BLaER1 treated with 17β-estradiol and CSF1 and Interleukin-3, amounts not matched to agents 10 nM and 100 nM (cell line): ENCODE data around the gene NOL4L.

Experiments
- H3K27ac ChIP-seq, 11 experiments: shearing (Covaris generic); formaldehyde crosslinking; 2 replicates each; pipeline ENCODE4 v1.8.1; 2022
- H3K27me3 ChIP-seq, 11 experiments: shearing (Covaris generic); formaldehyde crosslinking; 2 replicates each; pipeline ENCODE4 v1.8.1; 2022
- H3K36me3 ChIP-seq, 11 experiments: shearing (Covaris generic); formaldehyde crosslinking; 2 replicates each; pipeline ENCODE4 v1.8.1; 2022
- H3K4me1 ChIP-seq, 10 experiments: shearing (Covaris generic); formaldehyde crosslinking; 2 replicates each; pipeline ENCODE4 v1.8.1; 2022
- H3K4me2 ChIP-seq, 11 experiments: shearing (Covaris generic); formaldehyde crosslinking; 2 replicates each; pipeline ENCODE4 v1.8.1; 2022
- H3K4me3 ChIP-seq, 10 experiments: shearing (Covaris generic); formaldehyde crosslinking; 2 replicates each; pipeline ENCODE4 v1.8.1; 2022
- H3K9ac ChIP-seq, 11 experiments: shearing (Covaris generic); formaldehyde crosslinking; 2 replicates each; pipeline ENCODE4 v1.8.1; 2022
- H3K9me3 ChIP-seq, 11 experiments: shearing (Covaris generic); formaldehyde crosslinking; replicated peaks in 1 of 11; 2 replicates each; pipeline ENCODE4 v1.8.1; 2022
- H4K20me1 ChIP-seq, 11 experiments: shearing (Covaris generic); formaldehyde crosslinking; 2 replicates each; pipeline ENCODE4 v1.8.1; 2022
- Cebpa-rat ChIP-seq, 11 experiments: shearing (Covaris generic); IDR thresholded peaks; 2 replicates each; pipeline ENCODE4 v1.8.1; 2022

Gene NOL4L

DNA sequence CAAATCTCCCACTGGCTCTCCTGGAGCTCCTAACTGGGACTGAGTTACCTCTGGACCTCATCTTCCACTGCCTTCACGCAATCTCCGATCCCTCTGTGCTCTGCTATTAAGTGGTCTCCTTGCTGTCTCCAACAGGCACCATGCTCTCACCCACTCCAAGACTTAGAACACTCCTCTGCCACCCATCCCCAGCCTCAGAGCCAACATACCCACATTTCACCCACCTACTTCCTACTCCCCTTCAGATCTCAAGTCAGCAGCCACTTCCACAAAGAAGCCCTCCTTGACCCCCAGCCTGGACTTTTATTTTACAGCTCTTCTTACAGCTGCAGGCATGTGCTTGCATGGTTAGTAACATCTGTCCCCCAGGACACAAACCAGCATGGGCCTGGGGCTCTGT lies 29.6 kb upstream of the NOL4L start:
- no peak overlapping the region for H3K4me2 ChIP-seq
- H3K4me3 ChIP-seq, result no peak overlapping the region
- H4K20me1 ChIP-seq, result no peaks in the 10 kb centered on the region
- H3K4me1 ChIP-seq, result peaks cover 10 to 31% (median 21%) of the 10 kb centered on the region in 10 experiments
- no peak overlapping the region for H3K27ac ChIP-seq
- no peaks in the 10 kb centered on the region for H3K36me3 ChIP-seq
- H3K9ac ChIP-seq, result no peak overlapping the region
- no peak for TF ChIP-seq Cebpa-rat (IDR thresholded peaks at IDR 0.05)
- no peaks in the 10 kb centered on the region for H3K27me3 ChIP-seq
- no peaks in the 10 kb centered on the region for H3K9me3 ChIP-seq

DNA sequence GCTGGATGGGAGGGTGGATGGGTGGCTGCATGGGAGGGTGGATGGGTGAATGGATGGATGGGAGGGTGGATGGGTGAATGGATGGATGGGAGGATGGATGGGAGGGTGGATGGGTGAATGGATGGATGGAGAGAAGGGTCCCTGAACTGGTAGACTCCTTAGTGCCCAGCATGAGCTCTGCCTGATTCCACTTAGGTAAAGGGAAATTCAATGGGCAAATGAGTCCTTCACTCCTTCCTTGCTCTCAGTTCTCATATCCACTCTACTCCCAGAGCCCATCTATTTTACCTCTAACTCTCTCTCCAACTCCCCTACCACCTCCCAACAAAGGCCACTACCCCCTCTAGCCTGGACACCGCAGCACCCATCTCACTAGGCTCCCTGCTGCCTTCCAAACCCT lies 29.2 kb upstream of the NOL4L start:
- Histone ChIP-seq H3K4me1 (peaks cover 10 to 36% (median 22%) of the 10 kb centered on the region in 10 experiments), H3K27ac (no peak overlapping the region), H3K27me3 (no peaks in the 10 kb centered on the region), H3K36me3 (no peaks in the 10 kb centered on the region), H4K20me1 (no peaks in the 10 kb centered on the region), H3K9ac (no peak overlapping the region), H3K9me3 (no peaks in the 10 kb centered on the region), H3K4me2 (no peak overlapping the region), H3K4me3 (no peak overlapping the region)
- TF ChIP-seq Cebpa-rat (IDR thresholded peaks at IDR 0.05), result no peak

DNA sequence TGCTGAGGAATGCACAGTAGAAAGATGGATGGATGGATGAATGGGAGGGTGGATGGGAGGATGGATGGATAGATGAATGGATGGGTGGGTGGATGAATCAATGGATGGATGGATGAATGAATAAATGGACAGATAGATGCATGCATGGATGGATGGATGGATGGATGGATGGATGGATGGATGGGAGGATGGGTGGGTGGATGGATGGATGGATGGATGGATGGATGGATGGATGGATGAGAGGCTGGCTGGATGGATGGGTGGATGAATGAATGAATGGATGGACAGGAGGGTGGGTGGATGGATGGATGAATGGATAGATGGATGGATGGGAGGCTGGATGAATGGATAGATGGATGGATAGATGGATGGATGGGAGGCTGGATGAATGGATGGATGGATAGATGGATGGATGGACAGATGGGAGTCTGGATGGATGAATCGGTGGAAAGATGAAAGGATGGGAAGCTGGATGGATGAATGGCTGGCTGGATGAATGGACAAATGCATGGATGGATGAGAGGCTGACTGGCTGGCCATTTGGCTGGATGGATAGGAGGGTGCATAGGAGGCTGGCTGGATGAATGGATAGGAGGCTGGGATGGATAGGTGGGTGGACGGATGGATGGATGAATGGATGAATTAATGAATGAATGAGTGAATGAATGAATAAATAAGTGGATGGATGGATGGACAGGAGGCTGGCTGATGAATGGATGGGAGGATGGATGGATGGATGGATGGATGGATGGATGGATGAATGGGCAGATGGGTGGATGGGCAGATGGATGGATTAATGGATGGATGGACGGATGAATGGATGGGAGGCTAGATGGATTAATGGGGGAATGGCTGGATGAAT lies 28.3 kb upstream of the NOL4L start:
- Histone ChIP-seq H3K27me3 (no peaks in the 10 kb centered on the region), H3K9ac (no peak overlapping the region), H3K27ac (no peak overlapping the region), H3K36me3 (no peaks in the 10 kb centered on the region), H3K4me2 (no peak overlapping the region), H3K4me1 (peaks cover 10 to 43% (median 27%) of the 10 kb centered on the region in 10 experiments), H3K9me3 (no peaks in the 10 kb centered on the region), H3K4me3 (no peak overlapping the region), H4K20me1 (no peaks in the 10 kb centered on the region)
- no peak for TF ChIP-seq Cebpa-rat (IDR thresholded peaks at IDR 0.05)

DNA sequence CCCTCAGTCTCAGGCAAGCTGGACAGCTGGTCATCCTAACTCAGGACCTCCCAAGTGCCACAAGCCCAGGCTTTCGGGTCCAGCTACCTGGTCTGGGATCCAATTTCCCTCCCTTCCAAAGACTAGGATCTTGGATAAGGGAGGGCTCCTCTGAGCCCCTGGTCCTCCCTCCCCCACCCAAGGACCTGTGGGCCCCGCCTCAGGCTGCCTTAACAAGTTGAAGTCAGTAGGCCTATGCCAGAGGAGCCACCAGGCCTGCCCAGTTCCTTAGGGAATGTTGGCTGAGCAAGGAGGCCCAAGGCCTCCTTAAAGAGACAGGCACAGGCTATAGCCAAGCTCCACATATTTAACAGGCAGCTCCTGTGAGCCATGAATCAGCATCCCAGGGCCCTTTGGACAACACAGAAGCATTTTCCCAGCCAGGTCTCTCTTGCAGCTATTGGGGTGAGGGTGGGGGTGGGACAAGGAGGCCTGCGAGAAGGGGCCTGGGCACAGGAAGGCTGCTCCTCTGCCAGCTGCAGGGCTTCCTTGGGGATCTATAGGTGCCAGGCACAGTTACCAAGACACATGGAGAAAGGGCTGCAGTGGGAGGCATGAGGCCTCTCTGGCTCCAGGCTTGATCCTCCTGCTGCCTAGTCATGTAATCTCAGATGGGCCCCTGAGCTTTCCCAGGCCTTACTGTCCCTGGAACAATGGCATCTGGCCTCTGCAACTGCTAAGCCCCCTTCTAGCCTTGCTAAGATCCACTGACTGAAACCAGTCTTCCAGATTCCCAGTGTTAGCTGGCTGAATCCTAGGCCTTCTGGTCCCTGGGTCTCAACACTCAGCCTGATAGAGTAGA lies 27.4 kb upstream of the NOL4L start:
- H3K27me3 ChIP-seq, result no peaks in the 10 kb centered on the region
- no peaks in the 10 kb centered on the region for H3K36me3 ChIP-seq
- H3K27ac ChIP-seq, result no peak overlapping the region
- no peaks in the 10 kb centered on the region for H4K20me1 ChIP-seq
- H3K4me3 ChIP-seq, result no peak overlapping the region
- no peak overlapping the region for H3K4me2 ChIP-seq
- no peak overlapping the region for H3K9ac ChIP-seq
- no peaks in the 10 kb centered on the region for H3K9me3 ChIP-seq
- peaks cover 10 to 51% (median 36%) of the 10 kb centered on the region in 10 experiments for H3K4me1 ChIP-seq
- TF ChIP-seq Cebpa-rat (IDR thresholded peaks at IDR 0.05), result no peak

- H3K4me3 ChIP-seq, result no peak overlapping the region
- no peak overlapping the region for H3K27ac ChIP-seq
- H3K27me3 ChIP-seq, result peaks cover 0 to 5% (median 0%) of the 10 kb centered on the region in 11 experiments; a peak in 1 of 22 replicates
- H3K9ac ChIP-seq, result no peak overlapping the region
- H3K36me3 ChIP-seq, result no peaks in the 10 kb centered on the region
- no peaks in the 10 kb centered on the region for H3K9me3 ChIP-seq
- H3K4me2 ChIP-seq, result peak overlapping the region in 3 of 11 experiments; percentile 64 to 83 (median 71); a peak in 6 of 22 replicates
- H3K4me1 ChIP-seq, result peaks cover 10 to 58% (median 43%) of the 10 kb centered on the region in 10 experiments
- no peak for TF ChIP-seq Cebpa-rat (IDR thresholded peaks at IDR 0.05)
- H4K20me1 ChIP-seq, result no peaks in the 10 kb centered on the region
These were observed 26.7 kb upstream of the NOL4L start for GRCh38 chr20:32611868-32612267.

DNA sequence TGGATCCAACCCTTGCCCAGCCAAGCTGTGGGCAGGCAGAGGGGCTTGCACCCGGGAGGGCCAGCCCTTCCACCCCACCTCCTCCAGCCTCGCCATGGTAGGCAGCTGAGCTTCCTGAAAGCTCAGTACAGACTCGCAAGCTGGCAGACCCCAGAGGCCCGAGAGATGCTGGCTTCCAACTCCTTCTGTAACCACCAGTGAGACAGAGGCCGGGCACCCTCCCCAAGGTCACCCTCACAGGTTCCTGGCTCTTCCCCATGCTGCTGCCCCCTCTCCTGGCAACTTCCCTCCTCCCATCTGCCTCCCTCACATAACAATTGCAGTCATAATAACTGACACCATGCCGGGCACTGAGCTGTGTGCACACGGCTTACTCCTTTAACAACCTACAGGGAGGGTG lies 26.2 kb upstream of the NOL4L start:
- no peak for TF ChIP-seq Cebpa-rat (IDR thresholded peaks at IDR 0.05)
- no peak overlapping the region for H3K4me3 ChIP-seq
- H3K36me3 ChIP-seq, result no peaks in the 10 kb centered on the region
- peaks cover 10 to 57% (median 44%) of the 10 kb centered on the region in 10 experiments for H3K4me1 ChIP-seq
- no peaks in the 10 kb centered on the region for H3K9me3 ChIP-seq
- H3K27ac ChIP-seq, result peak overlapping the region in 7 of 11 experiments; percentile 6 to 55 (median 28); a peak in 12 of 22 replicates
- peak overlapping the region in 3 of 11 experiments; percentile 4 to 24 (median 18); a peak in 4 of 22 replicates for H3K9ac ChIP-seq
- no peaks in the 10 kb centered on the region for H4K20me1 ChIP-seq
- H3K4me2 ChIP-seq, result peak overlapping the region; percentile 29 to 83 (median 64)
- peaks cover 0 to 9% (median 0%) of the 10 kb centered on the region in 11 experiments; a peak in 1 of 22 replicates for H3K27me3 ChIP-seq

- peaks cover 0 to 9% (median 0%) of the 10 kb centered on the region in 11 experiments; a peak in 1 of 22 replicates for H3K27me3 ChIP-seq
- no peak overlapping the region for H3K4me3 ChIP-seq
- TF ChIP-seq Cebpa-rat (IDR thresholded peaks at IDR 0.05), result no peak
- no peaks in the 10 kb centered on the region for H4K20me1 ChIP-seq
- H3K4me1 ChIP-seq, result peaks cover 16 to 59% (median 49%) of the 10 kb centered on the region in 10 experiments
- H3K9me3 ChIP-seq, result no peaks in the 10 kb centered on the region
- peak overlapping the region in 3 of 11 experiments; percentile 4 to 24 (median 18); a peak in 6 of 22 replicates for H3K9ac ChIP-seq
- peak overlapping the region; percentile 29 to 83 (median 64) for H3K4me2 ChIP-seq
- no peaks in the 10 kb centered on the region for H3K36me3 ChIP-seq
- peak overlapping the region in 7 of 11 experiments; percentile 6 to 55 (median 28); a peak in 11 of 22 replicates for H3K27ac ChIP-seq
These were observed 25.5 kb upstream of the NOL4L start for GRCh38 chr20:32610472-32611218.

DNA sequence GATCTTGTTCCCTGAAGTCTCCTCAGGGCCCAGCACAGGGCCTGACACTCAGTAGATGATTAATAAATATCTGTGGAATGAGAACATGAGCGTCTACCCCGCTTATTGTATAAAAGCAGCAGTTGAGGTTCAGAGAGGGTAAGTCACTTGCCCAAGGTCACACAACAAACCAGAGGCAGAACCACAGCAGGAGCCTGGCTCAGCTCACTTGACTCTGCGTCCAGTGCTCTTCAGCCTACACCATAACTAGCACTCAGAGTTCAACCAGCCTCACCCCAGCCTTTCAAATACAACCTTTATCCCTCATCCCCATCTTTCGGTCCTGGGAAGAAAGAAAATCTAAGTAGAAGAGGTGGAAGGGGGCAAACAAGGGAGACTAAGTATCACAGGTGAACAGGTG lies 24.9 kb upstream of the NOL4L start:
- Histone ChIP-seq H3K36me3 (no peaks in the 10 kb centered on the region), H3K27ac (no peak overlapping the region), H4K20me1 (no peaks in the 10 kb centered on the region), H3K4me2 (peak overlapping the region in 9 of 11 experiments; percentile 61 to 83 (median 71); a peak in 16 of 22 replicates), H3K9ac (no peak overlapping the region), H3K4me3 (no peak overlapping the region), H3K27me3 (peaks cover 0 to 9% (median 0%) of the 10 kb centered on the region in 11 experiments; a peak in 1 of 22 replicates), H3K4me1 (peaks cover 23 to 65% (median 55%) of the 10 kb centered on the region in 10 experiments), H3K9me3 (no peaks in the 10 kb centered on the region)
- TF ChIP-seq Cebpa-rat (IDR thresholded peaks at IDR 0.05), result no peak
